Measurements from ENCODE around the gene ILKAP.

- no peak for TF ChIP-seq CTCF (IDR thresholded peaks at IDR 0.05)
- no peak for TF ChIP-seq SIN3A (IDR thresholded peaks at IDR 0.05; ENCODE audit: borderline replicate concordance, insufficient read depth, low read depth, low read length)
Observed at GRCh38 chr2:238137885-238138284, 65.6 kb downstream of the ILKAP start.

Data from Panc1 (cell line).